Stimulated activated CD4-positive, alpha-beta T cell treated with anti-CD3 and anti-CD28 coated beads, Interleukin-12 subunit alpha, Interleukin-12 subunit beta, amount 100 ng/mL, for 24 hours (primary cell): ENCODE data around the gene SPSB1.

Source experiments
- DNase-seq, 2 experiments: peaks; one replicate each; pipeline ENCODE4 v3.0.0-alpha.2; 2020; ENCODE audit warnings: low read depth in 2 of 2

SPSB1 gene

DNA sequence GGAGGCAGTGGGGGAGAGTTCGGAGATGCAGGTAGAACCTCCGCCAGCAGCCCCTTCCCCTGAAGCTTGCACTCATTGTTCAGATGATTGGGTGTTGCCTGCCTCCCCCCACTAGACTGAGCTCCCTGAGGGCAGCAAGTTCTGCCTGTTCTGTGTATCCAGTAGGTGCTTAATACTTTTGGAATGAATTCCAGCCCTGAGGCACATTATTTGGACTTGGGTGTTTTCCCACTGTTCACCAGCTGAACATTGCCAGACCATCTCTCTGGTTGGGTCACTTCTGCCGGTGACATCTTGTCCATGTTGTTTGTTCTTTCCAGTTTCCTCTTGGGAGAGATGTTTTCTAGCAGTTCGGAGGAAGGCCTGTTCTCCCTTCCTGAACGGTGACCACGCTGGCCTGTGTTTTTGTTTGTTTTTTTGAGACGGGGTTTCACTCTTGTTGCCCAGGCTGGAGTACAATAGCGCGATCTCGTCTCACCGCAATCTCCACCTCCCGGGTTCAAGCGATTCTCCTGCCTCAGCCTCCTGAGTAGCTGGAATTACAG, 48.7 kb downstream of the SPSB1 start:
- DNase-seq: no peak

GRCh38 chr1:9343269-9343668, 50.6 kb downstream of the SPSB1 start:
- DNase-seq: no peak

- no peak for DNase-seq
Measured at GRCh38 chr1:9344426-9345200, 51.9 kb downstream of the SPSB1 start.

DNA sequence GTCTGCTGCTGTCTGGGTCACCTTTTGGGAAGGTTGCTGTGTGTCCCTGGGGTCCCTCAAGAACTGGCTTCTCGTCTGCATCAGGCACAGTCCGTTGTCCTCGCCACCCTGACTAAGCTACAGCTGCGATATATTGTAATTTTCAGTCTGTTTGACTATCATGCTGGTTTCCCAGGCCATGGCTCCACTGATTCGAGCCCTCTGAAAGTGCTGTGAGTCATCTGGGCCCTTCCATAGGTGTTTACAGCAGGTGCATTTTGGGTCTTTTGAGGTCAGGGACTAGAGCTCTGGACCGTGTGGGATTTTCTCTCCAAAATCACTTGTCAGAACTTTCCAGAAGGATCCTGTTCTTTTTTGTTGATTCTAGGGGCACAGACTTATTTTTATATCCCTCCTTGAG, 52.8 kb downstream of the SPSB1 start:
- DNase-seq: no peak

DNA sequence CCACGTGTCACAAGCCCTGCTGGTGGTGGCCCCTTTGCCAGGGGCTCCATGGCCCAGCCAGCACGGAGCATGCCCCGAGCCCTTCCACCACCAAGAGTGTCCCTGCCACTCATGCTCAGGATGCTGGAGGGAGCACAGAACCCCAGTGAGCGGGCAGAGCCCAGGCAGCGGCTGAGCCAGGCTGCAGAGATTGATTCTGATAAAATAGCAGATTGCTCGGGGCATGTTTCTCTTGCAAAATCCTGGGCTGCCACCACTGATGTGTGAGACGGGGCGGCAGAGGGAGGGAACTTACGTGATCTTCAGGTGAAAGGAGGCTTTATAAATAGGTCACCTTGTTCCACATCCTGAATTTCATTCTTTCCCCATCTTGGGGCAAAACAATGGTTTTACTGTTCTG, 53.2 kb downstream of the SPSB1 start:
- no peak for DNase-seq

DNA sequence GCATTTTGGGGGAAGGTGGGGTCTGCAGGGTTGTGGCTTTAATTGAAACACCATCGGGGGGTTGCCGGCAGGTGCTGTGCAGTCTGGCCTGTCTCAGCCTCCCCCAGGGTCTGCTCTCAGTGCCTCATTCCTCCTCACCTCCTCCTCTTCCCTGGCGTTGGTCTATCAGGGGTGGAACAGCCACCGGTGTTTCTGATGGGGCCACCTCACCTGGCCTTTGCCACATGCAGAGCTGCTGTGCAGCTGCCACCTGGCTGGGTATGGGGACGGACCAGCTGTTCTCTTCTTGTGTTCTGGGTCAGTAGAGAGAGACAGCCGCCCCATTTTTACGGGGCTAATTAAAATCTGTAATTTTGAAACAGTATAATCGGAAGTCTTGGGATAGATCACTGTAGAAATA, 53.9 kb downstream of the SPSB1 start:
- DNase-seq: no peak

- no peak for DNase-seq
Measured at GRCh38 chr1:9347095-9347850, 54.6 kb downstream of the SPSB1 start.

DNA sequence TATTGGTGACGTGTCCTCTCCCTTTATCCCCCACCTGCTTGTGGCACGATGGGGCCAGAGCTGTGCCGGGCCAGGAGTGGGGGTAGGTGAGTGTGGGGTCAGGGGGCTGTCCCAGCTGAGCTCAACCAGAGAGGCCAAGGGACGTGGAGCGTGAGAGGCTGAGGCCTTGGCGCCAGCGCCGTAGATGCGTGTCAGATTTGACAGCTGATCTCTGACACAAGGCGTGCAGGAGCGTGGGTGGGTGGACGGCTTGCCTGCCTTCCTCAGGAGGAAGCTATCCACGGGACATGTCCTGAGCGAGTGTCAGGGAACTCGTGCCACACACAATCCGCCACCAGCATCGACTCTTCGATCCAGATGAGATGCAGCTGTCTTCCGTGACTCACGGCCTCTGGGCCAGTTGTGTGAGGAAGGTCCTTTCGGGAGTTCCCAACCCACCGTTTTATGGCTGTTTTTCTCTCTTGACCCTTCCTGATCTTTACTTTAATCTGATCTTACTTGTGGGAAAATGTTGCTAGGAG, 56.7 kb downstream of the SPSB1 start:
- no peak for DNase-seq

DNA sequence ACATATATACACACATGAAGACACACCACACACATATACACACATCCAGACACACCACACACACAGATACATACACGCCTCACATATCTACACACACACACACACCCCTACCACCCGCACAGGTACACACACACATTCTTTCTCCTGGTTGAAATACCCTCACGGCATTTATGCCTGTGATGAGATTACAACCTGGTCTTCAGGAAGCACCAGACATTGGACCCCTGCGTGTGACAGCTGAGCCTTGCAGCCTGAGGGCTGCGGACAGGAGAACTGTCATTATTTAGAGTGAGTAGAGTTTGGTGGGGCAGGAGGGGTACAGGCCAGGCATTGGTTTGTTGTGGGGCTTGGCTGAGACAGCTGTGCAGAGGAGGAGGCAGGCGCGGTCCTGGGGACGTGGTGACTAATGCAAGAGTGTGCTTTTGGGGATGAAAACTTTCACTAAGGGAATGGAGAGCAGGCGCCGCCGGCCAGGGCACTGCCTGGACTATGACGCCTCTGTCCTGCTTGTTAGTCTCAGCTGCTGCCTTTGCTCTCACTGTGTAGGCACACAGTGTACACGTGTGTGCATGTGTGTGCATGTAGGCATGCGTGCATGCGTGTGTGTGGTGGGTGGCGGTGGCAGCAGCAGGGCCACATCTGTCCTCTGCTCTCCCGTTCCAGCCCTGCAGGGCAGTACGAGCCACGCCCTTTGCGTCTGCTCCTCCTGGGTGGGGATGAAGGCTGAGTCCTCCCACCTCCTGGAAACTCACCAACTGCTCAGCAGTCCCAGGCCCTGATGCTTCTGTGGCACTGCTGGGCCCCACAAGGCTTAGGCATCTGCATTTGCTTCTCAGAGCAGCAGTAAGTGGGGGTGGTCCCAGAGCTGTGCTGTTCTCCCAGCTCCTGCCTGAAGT, 57.6 kb downstream of the SPSB1 start:
- DNase-seq: no peak

- no peak for DNase-seq
Measured at GRCh38 chr1:9350960-9351359, 58.3 kb downstream of the SPSB1 start.

- no peak for DNase-seq
Measured at GRCh38 chr1:9351654-9352271, 59.1 kb downstream of the SPSB1 start.

- no peak for DNase-seq
Measured at GRCh38 chr1:9352377-9353134, 59.9 kb downstream of the SPSB1 start.

GRCh38 chr1:9355503-9355902, 62.8 kb downstream of the SPSB1 start:
- no peak for DNase-seq

DNA sequence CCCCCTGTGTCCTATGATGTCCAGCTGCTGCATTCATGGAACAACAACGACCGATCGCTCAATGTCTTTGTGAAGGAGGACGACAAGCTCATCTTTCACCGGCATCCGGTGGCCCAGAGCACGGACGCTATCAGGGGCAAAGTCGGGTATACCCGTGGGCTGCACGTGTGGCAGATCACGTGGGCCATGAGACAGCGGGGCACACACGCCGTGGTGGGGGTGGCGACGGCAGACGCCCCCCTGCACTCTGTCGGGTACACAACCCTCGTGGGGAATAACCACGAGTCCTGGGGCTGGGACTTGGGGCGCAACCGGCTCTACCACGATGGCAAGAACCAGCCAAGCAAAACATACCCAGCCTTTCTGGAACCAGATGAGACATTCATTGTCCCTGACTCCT, 63.3 kb downstream of the SPSB1 start:
- no peak for DNase-seq

- no peak for DNase-seq
Measured at GRCh38 chr1:9356829-9357466, 64.3 kb downstream of the SPSB1 start.

DNA sequence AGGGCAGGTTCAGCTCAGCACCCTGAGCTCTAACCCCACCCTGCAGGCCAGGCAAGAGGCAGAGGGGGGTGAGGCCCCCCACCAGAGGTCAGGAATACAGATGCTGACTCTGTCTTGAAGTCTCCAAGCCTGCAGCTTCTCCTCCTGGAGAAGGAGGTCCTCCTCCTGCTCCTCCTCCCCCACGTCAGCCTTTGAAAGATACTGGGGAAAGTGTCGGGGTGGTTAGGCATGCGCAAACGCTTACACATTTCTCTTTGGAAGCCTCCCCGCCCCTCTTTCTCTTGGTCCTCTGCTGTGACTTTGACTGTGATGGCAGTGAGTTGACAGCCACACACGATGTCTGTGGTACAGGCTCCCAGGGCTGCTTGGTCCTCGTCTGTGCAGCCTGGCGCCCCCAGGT, 65.3 kb downstream of the SPSB1 start:
- no peak for DNase-seq

DNA sequence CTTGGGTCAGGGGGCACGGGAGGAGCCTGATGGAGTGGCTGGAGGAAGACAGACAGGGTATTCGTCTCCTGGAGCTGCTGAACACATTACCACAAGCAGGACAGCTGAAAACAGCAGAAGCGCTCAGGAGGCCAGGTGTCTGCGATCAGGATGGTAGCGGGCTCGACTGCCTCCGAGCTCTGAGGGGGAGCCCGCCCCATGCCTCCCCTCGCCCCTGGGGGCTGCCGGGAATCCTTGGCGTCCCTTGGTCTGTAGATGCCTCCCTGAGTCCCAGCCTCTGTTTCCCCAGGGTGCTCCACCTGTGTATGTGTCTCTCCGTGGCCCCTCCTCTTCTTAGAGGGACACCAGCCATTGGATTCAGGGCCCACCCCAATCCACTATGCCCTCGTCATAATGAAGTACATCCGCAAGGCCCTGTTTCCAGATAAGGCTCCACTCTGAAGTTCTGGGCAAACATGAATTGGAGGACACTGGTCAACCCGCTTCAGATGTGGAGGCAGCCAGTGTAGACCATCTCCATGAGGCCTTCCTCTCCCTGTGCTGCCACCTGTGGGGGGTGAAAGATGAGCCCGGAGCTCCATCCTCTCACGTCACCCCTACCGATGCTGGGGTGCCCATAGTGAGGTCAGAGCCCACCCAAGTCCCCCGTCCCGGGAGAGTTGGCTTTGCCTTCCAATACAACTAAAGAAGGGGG, 67.8 kb downstream of the SPSB1 start:
- DNase-seq: no peak

DNA sequence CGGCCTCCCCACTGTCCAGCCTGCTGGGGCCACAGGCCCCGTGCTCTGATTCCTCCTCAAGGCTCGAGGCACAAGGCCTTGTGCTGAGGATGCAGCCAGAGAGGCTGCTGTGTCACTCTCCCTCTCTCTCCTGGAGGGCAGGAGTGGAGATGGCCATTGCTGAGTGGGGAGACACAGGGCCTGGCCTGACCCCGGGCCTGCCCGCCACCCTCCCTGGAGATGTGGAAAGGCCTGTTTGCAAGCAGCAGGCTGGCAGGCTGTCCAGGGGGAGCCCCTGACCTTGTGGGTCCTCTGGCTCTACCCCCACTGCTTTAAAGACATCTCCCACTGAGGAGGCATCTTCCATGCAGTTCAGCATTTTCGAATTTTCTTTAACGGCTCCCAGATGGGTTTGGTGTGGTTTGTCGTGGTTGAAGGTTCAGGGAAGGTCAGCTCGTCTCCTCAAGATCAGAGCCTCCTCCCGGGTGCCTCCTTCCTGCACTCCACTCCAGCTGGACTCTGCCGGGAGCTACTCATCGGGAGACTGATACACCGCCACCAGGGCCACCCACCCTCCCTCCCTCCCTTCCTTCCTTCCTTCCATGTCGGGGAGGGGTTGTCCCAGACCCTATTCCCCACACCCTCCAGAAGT, 69.1 kb downstream of the SPSB1 start:
- no peak for DNase-seq

DNA sequence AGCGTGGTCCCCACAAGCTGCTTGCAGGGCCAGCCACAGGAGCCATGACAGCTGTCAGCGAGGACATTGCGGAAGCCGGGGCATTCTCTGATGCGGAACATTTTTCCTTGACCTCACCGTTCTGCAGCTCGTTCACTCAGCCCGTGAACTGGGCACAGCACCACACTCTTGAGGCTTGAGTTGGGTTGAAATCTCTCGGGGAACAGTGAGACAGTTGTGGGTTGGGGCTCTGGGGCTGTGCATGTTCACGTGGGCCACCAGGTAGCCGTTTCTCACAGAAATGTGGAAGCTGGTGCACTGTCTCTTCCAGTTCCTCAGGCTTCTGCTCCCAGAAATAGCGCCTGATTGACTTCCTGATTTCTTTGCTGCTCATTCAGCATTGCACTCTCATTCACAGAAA, 69.8 kb downstream of the SPSB1 start:
- DNase-seq: no peak
